Testis (tissue), 2 donors: ENCODE results near the gene IQUB.

ENCODE experiments used
- POLR2A ChIP-seq: fragments of 450-650 bp; IDR thresholded peaks from one replicate; pipeline ENCODE4 v1.6.1; 2017; ENCODE audit warnings: antibody characterized with exemption, mild to moderate bottlenecking, moderate library complexity
- TF ChIP-seq, protein P1 (sequence below), 3 experiments: fragments of 450-650 bp in 2 of 3; fragments of 200-600 bp in 1 of 3; sonication (generic) in 1 of 3; IDR thresholded peaks; one replicate each; pipeline ENCODE4 v1.5.1; 2016 to 2019; ENCODE audit warnings: antibody characterized with exemption in 3 of 3, mild to moderate bottlenecking in 2 of 3, moderate library complexity in 1 of 3

DNA sequence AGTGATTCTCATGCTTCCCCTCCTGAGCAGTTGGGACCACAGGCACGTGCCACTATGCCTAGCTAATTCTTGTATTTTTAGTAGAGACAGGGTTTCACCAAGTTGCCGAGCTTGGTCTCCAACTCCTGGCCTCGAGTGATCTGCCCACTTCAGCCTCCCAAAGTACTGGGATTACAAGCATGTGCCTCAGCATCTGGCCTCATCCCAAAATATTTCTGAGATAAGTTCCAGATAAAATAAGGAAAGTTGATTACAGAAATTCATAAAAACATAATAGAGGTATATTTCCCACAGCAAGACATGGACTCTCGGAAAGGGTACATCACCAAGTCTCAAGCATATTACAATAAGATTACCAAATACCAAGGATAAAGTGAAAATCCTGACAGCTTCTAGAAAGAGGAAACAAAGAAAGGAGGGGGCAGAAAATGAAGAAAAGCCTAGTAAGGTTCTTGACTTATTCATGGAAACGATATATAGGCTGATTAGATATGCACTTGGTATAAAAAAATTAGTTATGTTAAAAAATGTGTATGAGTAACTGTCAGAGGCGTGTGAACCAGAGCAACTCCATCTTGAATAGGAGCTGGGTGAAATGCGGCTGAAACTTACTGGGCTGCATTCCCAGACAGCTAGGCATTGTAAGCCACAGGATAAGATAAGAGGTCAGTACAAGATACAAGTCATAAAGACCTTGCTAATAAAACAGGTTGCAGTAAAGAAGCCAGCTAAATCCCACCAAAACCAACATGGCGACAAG is 35.0 kb downstream of the IQUB start:
- TF ChIP-seq, protein P1, sequence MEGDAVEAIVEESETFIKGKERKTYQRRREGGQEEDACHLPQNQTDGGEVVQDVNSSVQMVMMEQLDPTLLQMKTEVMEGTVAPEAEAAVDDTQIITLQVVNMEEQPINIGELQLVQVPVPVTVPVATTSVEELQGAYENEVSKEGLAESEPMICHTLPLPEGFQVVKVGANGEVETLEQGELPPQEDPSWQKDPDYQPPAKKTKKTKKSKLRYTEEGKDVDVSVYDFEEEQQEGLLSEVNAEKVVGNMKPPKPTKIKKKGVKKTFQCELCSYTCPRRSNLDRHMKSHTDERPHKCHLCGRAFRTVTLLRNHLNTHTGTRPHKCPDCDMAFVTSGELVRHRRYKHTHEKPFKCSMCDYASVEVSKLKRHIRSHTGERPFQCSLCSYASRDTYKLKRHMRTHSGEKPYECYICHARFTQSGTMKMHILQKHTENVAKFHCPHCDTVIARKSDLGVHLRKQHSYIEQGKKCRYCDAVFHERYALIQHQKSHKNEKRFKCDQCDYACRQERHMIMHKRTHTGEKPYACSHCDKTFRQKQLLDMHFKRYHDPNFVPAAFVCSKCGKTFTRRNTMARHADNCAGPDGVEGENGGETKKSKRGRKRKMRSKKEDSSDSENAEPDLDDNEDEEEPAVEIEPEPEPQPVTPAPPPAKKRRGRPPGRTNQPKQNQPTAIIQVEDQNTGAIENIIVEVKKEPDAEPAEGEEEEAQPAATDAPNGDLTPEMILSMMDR (IDR thresholded peaks at IDR 0.05) = no peak
- TF ChIP-seq POLR2A = no peak
